GM23248 (cell line): ENCODE measurements around the gene DNPEP. TPM values are rescaled to one million over a fixed set of nuclear protein-coding genes. Genes with fewer than 3 reads are reported as not detected.

Experiments
- DNase-seq: peaks from one replicate; pipeline ENCODE4 v3.0.0-alpha.2; 2015
- H2AFZ ChIP-seq: fragments of 200-600 bp; sonication (generic); 2 replicates; pipeline ENCODE4 v1.6.1; 2016; ENCODE audit warnings: antibody characterized with exemption
- H3F3A ChIP-seq: fragments of 200-600 bp; sonication (generic); 2 replicates; pipeline ENCODE4 v1.6.1; 2016; ENCODE audit warnings: mild to moderate bottlenecking, antibody characterized with exemption, mixed run types; ENCODE audit not compliant: insufficient read depth
- H3K27ac ChIP-seq: fragments of 200-600 bp; sonication (generic); 2 replicates; pipeline ENCODE4 v1.5.1; 2016; ENCODE audit warnings: mild to moderate bottlenecking
- H3K27me3 ChIP-seq: fragments of 200-600 bp; sonication (generic); replicated peaks from 2 replicates; pipeline ENCODE4 v1.6.1; 2016; ENCODE audit warnings: mild to moderate bottlenecking; ENCODE audit not compliant: insufficient read depth
- H3K36me3 ChIP-seq: fragments of 200-600 bp; sonication (generic); 2 replicates; pipeline ENCODE4 v1.6.1; 2016; ENCODE audit warnings: low read depth, mild to moderate bottlenecking
- H3K4me1 ChIP-seq: fragments of 200-600 bp; sonication (generic); 2 replicates; pipeline ENCODE4 v1.6.1; 2016; ENCODE audit warnings: mild to moderate bottlenecking; ENCODE audit not compliant: insufficient read depth
- H3K4me2 ChIP-seq: fragments of 200-600 bp; sonication (generic); one replicate; pipeline ENCODE4 v1.6.1; 2016; ENCODE audit warnings: mild to moderate bottlenecking; ENCODE audit not compliant: unreplicated experiment
- H3K4me3 ChIP-seq: fragments of 200-600 bp; sonication (generic); 2 replicates; pipeline ENCODE4 v1.5.1; 2016; ENCODE audit warnings: mild to moderate bottlenecking
- H3K79me2 ChIP-seq: fragments of 200-600 bp; sonication (generic); 2 replicates; pipeline ENCODE4 v1.6.1; 2016; ENCODE audit warnings: mild to moderate bottlenecking; ENCODE audit not compliant: insufficient read depth
- H3K9ac ChIP-seq: fragments of 200-600 bp; sonication (generic); 2 replicates; pipeline ENCODE4 v1.6.1; 2016; ENCODE audit warnings: mild to moderate bottlenecking
- H3K9me2 ChIP-seq: fragments of 200-600 bp; sonication (generic); 2 replicates; pipeline ENCODE4 v1.6.1; 2016; ENCODE audit warnings: mixed run types, mild to moderate bottlenecking, moderate library complexity; ENCODE audit not compliant: insufficient read depth
- H3K9me3 ChIP-seq: fragments of 200-600 bp; sonication (generic); one replicate; pipeline ENCODE4 v1.6.1; 2017; ENCODE audit warnings: low read depth
- H4K20me1 ChIP-seq: fragments of 200-600 bp; sonication (generic); 2 replicates; pipeline ENCODE4 v1.6.0; 2016; ENCODE audit not compliant: insufficient read depth
- EZH2 ChIP-seq: fragments of 200-600 bp; sonication (generic); IDR thresholded peaks from 2 replicates; pipeline ENCODE4 v1.6.1; 2018; ENCODE audit warnings: antibody characterized with exemption, mild to moderate bottlenecking; ENCODE audit not compliant: insufficient read depth, poor library complexity, severe bottlenecking
- EZH2phosphoT487 ChIP-seq: fragments of 200-600 bp; sonication (generic); IDR thresholded peaks from 2 replicates; pipeline ENCODE4 v1.6.1; 2018; ENCODE audit warnings: antibody characterized with exemption, moderate library complexity, mild to moderate bottlenecking, low read depth; ENCODE audit not compliant: insufficient read depth
- WGBS, 2 experiments: methylation state at CpG; one replicate each; pipeline ENCODE4 v1.1.6; 2015 to 2017; ENCODE audit warnings: low lambda C conversion rate in 2 of 2, low coverage in 1 of 2; ENCODE audit errors: missing lambda C conversion rate in 2 of 2; 5-methylcytosine and 5-hydroxymethylcytosine counted together
- in situ Hi-C: fragments of 300-500 bp; cut with MboI; formaldehyde crosslinking; loops from 2 replicates; pipeline ENCODE4 v1.15.0; 2020
- polyA plus RNA-seq: library from polyadenylated mRNA; unstranded; fragments of >200 nt; fragmentation: Nextera tagmentation; extraction: Ambion mirVana; gene quantifications from 2 replicates; pipeline ENCODE4 v1.2.1, GENCODE V29; 2016
- total RNA-seq: library from RNA; depleted of rRNA; stranded (reverse); fragments of >200 nt; shearing (Covaris generic); gene quantifications from 2 replicates; pipeline ENCODE4 v1.2.3, GENCODE V29; 2014

Gene DNPEP
- total and polyA plus RNA-seq, 2 experiments from 2014 or later: 57.5 to 79.8 TPM

- H3K27me3 ChIP-seq: no peaks in the 10 kb centered on the region
- DNase-seq: no peak
- H3K4me1 ChIP-seq: no peaks in the 10 kb centered on the region
- no peak overlapping the region for H3K4me3 ChIP-seq
- 0 out of 2 replicates have a peak, but pooled peaks cover 7% of the 10 kb centered on the region for H3F3A ChIP-seq
- no peaks in the 10 kb centered on the region for H3K9me3 ChIP-seq
- no peak overlapping the region for H3K4me2 ChIP-seq
- H3K79me2 ChIP-seq: no peaks in the 10 kb centered on the region
- 80 to 82% methylated on average over 7 to 9 of the region's 9 CpGs for WGBS, 2 experiments
- H4K20me1 ChIP-seq: no peaks in the 10 kb centered on the region
- no peaks in the 10 kb centered on the region for H3K36me3 ChIP-seq
- H3K27ac ChIP-seq: no peak overlapping the region
- in situ Hi-C loops: no loop called here
- no peak for TF ChIP-seq EZH2phosphoT487
- TF ChIP-seq EZH2: no peak
- no peak overlapping the region for H2AFZ ChIP-seq
- H3K9ac ChIP-seq: no peak overlapping the region
- no peaks in the 10 kb centered on the region for H3K9me2 ChIP-seq
Observed at GRCh38 chr2:219417374-219417773, 29.7 kb upstream of the DNPEP start.

- Histone ChIP-seq H4K20me1 (no peaks in the 10 kb centered on the region), H3K27ac (no peak overlapping the region), H3K9me3 (no peaks in the 10 kb centered on the region), H3K4me2 (no peak overlapping the region), H3F3A (0 out of 2 replicates have a peak, but pooled peaks cover 7% of the 10 kb centered on the region), H3K79me2 (no peaks in the 10 kb centered on the region), H2AFZ (no peak overlapping the region), H3K27me3 (no peaks in the 10 kb centered on the region), H3K9me2 (no peaks in the 10 kb centered on the region), H3K9ac (no peak overlapping the region), H3K36me3 (no peaks in the 10 kb centered on the region), H3K4me1 (no peaks in the 10 kb centered on the region), H3K4me3 (no peak overlapping the region)
- DNase-seq: no peak
- TF ChIP-seq EZH2: no peak
- TF ChIP-seq EZH2phosphoT487: no peak
- in situ Hi-C loops: no loop called here
- 70 to 87% methylated on average over 4 of the region's 4 CpGs for WGBS, 2 experiments
Observed at GRCh38 chr2:219416938-219417337, 29.2 kb upstream of the DNPEP start.

- no peak overlapping the region for H2AFZ ChIP-seq
- DNase-seq: no peak
- H3K27me3 ChIP-seq: no peaks in the 10 kb centered on the region
- in situ Hi-C loops: no loop called here
- H3K27ac ChIP-seq: no peak overlapping the region
- no peaks in the 10 kb centered on the region for H3K4me1 ChIP-seq
- H3K9ac ChIP-seq: no peak overlapping the region
- H4K20me1 ChIP-seq: no peaks in the 10 kb centered on the region
- WGBS, 2 experiments: 45 to 48% methylated on average over 3 of the region's 3 CpGs
- no peak overlapping the region for H3K4me3 ChIP-seq
- H3K9me2 ChIP-seq: no peaks in the 10 kb centered on the region
- 0 out of 2 replicates have a peak, but pooled peaks cover 7% of the 10 kb centered on the region for H3F3A ChIP-seq
- no peaks in the 10 kb centered on the region for H3K36me3 ChIP-seq
- H3K79me2 ChIP-seq: no peaks in the 10 kb centered on the region
- TF ChIP-seq EZH2phosphoT487 (no peak), EZH2 (no peak)
- no peaks in the 10 kb centered on the region for H3K9me3 ChIP-seq
- no peak overlapping the region for H3K4me2 ChIP-seq
Observed at GRCh38 chr2:219416235-219416602, 28.5 kb upstream of the DNPEP start.

- Histone ChIP-seq H3K4me2 (no peak overlapping the region), H3K4me1 (no peaks in the 10 kb centered on the region), H3F3A (0 out of 2 replicates have a peak, but pooled peaks cover 7% of the 10 kb centered on the region), H3K9me2 (no peaks in the 10 kb centered on the region), H3K79me2 (no peaks in the 10 kb centered on the region), H3K36me3 (no peaks in the 10 kb centered on the region), H3K9ac (no peak overlapping the region), H3K4me3 (no peak overlapping the region), H3K27ac (no peak overlapping the region), H3K9me3 (no peaks in the 10 kb centered on the region), H2AFZ (no peak overlapping the region), H4K20me1 (no peaks in the 10 kb centered on the region), H3K27me3 (no peaks in the 10 kb centered on the region)
- no peak for TF ChIP-seq EZH2
- no peak for TF ChIP-seq EZH2phosphoT487
- WGBS, 2 experiments: 35 to 38% methylated on average over 5 of the region's 5 CpGs
- DNase-seq: no peak
- in situ Hi-C loops: no loop called here
Observed at GRCh38 chr2:219415580-219416234, 28.0 kb upstream of the DNPEP start.
